Measurements from ENCODE around the gene NFKB2.

The NFKB2 gene
- 71.0 to 395 (median 252) reads per million in 4 experiments for total RNA-seq

DNA sequence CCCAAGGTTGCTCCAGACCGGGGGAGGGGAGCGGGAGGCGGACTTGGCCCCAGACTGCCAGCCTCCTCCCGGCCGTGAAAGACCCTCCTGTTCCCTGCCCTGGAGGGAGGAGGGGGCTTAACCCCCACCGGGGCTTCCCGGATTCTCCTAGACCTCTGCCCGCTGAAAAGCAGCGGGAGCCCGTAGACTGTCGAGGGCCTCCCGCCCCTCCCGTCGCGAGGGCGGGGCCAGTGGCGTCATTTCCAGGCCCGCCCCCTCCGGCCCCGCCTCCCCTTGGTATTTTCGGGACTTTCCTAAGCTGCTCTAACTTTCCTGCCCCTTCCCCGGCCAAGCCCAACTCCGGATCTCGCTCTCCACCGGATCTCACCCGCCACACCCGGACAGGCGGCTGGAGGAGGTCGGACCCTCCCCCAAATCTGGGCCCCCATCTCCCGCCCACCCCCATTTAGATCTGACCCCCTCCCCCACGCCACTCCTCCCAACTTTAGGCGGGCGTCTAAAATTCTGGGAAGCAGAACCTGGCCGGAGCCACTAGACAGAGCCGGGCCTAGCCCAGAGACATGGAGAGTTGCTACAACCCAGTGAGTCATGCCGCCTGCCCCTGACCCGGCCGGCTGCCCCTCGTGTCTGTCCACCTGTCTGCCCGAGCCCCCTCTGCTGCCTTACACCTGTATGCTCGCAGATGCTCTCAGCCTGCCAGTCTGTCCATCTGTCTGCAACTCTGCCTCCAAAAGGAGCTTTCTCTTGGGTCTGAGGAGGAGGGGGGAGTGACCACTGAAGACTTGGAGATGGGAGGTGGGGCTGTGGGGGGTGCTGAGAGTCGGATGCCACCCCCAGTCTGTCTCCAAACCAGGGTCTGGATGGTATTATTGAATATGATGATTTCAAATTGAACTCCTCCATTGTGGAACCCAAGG, at the start of gene NFKB2:
Gene NFKB2, plus strand, starts transcription at position 306 of the 917 bp plus-strand sequence. Its CDS starts 255 bp downstream, at position 561.
- peak; percentile 91 for DNase-seq

DNA sequence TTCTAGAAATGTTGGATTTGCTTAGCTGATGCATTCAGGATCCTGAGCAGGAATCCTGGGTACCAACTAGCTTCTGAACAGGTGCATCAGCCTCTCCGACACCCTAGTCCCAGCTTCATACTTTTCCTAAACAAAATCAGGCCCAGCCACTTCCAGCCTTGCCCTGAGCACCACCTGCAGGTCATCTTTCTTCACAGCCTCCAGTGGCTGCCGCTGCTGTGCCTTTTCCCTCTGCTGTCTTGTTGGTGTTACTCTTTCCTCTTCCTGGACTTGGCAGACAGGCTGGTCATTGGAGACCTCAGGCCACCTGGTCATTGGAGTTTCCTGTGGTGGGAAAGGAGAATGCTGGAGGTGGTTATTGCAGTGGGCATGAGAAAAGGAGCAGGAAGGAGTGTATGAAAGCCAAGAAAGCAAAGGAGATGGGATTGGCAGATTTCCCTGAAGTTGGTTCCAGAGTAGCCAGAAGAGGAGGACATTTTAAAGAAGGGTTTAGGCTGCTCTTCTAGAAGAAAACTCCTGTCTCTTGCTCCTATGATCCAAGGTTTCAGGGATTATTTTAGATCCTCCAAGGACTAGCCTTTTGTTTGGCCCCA, 48.2 kb upstream of the NFKB2 start:
- no peak for DNase-seq

DNA sequence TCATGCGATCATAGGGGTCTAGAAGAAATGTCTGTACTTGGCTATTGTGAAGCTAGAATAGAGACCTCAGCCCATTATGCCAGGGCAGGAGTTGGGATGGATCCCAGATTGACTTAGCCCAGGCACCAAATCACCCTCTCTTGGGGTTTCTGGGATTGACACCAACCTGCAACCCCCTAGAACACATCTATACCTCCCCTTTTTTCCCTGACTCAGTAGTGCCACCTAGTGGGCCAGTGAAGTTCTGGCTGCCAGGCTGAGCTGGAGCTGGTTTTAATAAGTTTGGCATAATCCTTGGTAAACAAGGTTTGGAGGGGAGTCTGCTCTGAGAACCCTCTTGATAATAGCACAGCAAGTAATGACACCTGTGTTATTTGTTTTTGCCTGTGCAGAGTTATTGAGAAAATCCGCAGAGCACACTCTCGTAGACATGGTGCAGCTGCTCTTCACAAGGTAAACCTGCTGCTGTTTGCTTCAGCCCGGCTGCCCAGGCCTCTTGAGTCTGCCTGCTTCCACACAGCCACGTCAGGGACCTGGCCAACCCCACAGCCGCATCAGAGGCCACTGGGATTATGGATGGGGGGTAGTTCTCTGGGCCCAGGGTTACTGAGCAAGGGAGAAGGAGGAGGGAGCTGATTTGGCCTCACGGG, 43.3 kb upstream of the NFKB2 start:
- peak; percentile 54 for DNase-seq

DNA sequence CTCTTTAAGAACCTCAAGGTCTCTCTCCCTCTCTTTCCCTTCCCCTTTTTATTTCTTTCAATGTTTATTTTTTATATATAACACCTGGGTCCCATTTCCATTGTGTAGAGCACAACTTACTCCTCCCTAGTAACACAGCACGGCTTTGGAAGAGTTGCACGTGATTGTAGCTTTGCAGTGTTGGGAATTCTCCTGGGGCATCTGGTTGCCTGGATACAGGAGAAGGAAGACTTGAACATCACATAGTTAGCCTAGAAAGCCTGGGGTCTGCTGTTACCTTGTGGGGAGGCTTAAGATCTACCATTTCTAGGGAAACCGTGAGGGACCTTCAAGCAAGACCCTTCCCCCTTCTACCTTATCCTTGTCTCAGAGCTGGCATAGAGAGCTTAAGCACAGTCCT, 41.1 kb upstream of the NFKB2 start:
- DNase-seq = no peak

DNA sequence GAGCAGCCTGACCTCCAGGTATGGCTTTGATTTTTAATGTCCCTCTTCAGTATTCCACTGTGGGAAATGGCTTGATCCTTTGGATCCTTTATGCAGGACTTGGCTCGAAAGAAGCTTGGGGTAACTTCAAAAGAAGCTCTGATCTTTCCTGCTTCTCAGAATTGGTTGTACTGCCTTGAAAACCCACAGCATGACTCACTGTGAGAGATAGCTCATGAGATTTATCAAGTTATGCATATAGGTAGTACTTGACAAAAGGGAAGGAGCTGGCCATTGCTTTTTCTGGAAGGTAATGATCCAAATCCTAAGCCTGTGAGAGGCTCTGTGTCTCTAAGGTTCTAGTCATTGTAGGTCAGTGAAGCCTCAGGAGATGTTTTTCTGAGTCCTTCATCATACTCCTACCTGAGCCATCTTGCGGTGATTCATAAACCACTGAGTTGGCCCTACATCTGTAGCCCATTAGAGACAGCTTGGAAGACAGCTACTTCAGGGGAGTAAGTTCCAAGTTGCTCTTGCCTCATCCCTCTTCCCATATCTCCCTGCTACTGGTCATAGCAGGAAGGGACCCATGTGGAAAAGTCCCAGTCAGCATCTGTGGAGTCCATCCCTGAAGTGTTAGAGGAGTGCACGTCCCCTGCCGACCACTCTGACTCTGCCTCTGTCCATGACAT, 36.7 kb upstream of the NFKB2 start:
- no peak for DNase-seq

DNA sequence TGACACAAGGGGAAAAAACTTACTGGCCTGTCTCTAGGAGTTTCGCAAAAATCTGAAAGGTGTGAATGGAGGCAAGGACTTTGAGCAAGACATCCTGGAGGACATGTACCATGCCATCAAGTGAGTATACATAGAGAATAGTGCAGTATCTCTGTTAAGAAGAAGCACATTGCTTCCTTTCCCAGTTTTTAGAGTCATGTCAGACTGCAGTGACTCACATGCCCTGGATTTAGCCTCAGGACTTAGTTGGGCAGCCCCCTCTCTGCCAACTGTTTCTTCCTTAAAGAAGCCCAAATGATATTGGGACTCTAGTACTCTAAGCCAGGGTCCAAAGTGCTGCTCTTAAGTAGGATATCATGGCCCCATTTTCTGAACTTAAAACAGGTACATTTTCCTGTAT, 28.1 kb upstream of the NFKB2 start:
- DNase-seq = no peak

DNA sequence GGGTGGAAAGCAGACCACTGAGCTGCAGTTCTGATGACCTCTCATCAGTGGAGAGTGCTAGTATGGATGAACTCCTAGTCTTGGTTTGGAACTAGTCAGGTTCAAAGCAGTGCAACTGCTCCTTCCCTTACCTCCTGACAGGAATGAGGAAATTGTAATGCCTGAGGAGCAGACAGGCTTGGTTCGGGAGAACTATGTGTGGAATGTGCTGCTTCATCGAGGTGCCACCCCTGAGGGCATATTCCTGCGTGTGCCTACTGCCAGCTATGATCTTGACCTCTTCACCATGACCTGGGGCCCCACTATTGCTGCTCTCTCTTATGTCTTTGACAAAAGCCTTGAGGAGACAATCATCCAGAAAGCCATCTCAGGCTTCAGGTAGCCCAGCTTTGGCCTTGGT, 27.4 kb upstream of the NFKB2 start:
- no peak for DNase-seq

GRCh38 chr10:102371295-102371694, 24.2 kb upstream of the NFKB2 start:
- DNase-seq = no peak

DNA sequence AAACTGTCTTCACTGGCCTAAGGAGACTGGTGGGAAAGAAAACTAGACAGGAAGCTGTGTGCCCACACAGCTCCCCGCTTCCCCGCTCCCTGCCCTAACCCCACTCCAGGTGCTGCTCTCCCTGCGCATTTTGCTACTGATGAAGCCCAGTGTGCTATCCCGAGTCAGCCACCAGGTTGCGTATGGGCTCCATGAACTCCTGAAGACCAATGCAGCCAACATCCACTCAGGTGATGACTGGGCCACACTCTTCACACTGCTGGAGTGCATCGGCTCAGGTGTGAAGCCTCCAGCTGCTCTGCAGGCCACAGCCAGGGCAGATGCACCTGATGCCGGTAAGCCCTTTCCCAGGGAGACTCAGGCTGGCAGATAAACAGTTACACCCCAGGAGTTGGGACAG, 20.3 kb upstream of the NFKB2 start:
- no peak for DNase-seq

DNA sequence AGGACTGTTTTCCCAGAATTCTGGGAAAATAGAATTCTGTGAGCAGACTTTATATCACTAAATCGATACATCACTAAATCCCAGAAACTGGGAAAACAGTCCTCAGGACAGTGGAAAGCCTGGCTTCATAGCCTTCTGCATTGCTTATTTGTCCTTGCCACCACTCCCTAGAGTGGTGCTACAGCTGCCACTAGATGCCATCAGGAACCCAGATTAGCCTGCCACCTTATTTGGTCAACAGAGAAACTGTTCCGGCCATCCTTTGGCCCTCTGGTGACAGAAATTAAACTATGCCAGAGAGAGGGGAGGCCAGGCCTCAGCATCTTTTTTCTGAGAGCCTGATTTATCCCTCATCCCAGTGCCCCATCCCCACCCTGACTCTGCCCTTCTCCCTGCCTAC, 19.6 kb upstream of the NFKB2 start:
- DNase-seq = no peak

GRCh38 chr10:102376901-102377300, 18.6 kb upstream of the NFKB2 start:
- no peak for DNase-seq

- no peak for DNase-seq
Observed at GRCh38 chr10:102379383-102379782, 16.1 kb upstream of the NFKB2 start.

- no peak for DNase-seq
Observed at GRCh38 chr10:102381983-102382382, 13.5 kb upstream of the NFKB2 start.

- DNase-seq = no peak
Observed at GRCh38 chr10:102382871-102383270, 12.6 kb upstream of the NFKB2 start.

DNA sequence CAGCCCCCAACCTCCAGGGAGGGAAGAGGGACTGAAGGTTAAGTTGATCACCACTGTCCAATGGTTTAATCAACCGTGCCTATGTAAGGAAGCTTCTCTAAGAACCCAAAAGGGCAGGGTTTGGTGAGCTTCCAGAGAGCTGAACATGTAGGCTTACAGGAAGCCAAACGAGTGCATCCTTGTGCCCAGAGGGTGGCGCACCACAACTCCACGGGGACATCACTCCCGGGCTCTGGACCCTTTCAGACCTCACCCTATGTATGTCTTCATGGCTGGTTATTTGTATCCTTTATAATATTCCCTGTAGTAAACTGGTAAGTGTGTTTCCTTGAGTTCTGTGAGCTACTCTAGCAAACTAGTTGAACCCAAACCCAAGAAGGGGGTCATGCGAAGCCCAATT, 11.5 kb upstream of the NFKB2 start:
- DNase-seq = no peak

DNA sequence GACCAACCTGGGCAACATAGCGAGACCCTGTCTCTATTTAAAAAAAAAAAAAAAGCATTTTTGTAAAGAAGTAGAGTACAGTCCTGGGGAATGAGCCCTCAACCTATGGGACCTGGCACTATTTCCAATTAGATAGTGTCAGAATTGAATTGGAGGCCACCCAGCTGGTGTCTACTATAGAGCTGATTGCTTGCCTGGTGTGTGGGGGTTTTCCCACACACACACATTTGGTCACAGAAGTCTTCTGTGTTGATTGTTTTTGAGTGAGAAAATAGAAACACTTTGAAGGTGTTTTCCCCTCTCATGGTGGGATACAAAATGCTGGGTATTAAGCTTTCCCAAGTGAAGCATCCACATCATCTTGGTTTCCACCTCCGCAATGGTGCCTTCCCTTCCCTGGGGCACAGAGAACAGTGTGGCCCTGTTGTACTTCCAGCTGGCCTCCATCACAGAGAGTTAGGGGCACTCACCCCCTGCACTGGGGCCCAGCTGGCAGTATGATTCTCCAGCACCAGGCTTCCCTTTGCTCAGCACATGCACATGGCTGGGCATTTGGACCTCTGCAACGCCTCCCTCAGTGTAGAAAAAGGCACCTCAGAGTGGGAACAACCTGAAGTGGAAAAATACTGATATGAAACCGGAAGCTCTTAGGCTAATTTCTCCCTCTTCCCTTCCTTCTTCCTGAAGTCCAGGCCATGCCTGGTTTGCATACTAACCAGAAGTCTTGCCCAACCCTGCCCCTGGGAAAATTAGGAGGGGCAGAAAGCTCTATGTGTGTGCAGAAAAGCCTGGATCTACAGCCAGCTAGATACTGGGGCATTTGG, 10.7 kb upstream of the NFKB2 start:
- no peak for DNase-seq

- DNase-seq = no peak
Observed at GRCh38 chr10:102389894-102390293, 5.6 kb upstream of the NFKB2 start.

- no peak for DNase-seq
Observed at GRCh38 chr10:102392306-102392705, 3.2 kb upstream of the NFKB2 start.

GRCh38 chr10:102393411-102394078, 2.0 kb upstream of the NFKB2 start:
- DNase-seq = no peak

- peak; percentile 99 for DNase-seq
Observed at GRCh38 chr10:102394079-102394800, 1.3 kb upstream of the NFKB2 start.
